Prostate gland (tissue), 2 donors: Measurements from ENCODE around the gene PPP4R3A. TPM values are rescaled to one million over a fixed set of nuclear protein-coding genes. Genes with fewer than 3 reads are reported as not detected.
"Not testable (repeated sequence)": the region's sequence is repeated elsewhere in the genome, so short reads cannot be mapped to it uniquely, and the experiment has no call there.

Experiments used
- DNase-seq: peaks from one replicate; pipeline ENCODE4 v3.0.0-alpha.2; 2019; ENCODE audit warnings: low spot score
- H3K27ac ChIP-seq, 2 donors: fragments of 200-600 bp; sonication (generic); 2 replicates each; pipeline ENCODE4 v1.5.1; 2017 to 2019
- H3K27me3 ChIP-seq: fragments of 200-600 bp; sonication (generic); replicated peaks from 2 replicates; pipeline ENCODE4 v1.5.1; 2019; ENCODE audit not compliant: insufficient read depth
- H3K36me3 ChIP-seq, 2 donors: fragments of 200-600 bp; sonication (generic); 1 replicate in 1 of 2; 2 replicates in 1 of 2; pipeline versions ENCODE4 v1.5.1 to v1.8.1; 2017 to 2019
- H3K4me1 ChIP-seq: fragments of 200-600 bp; sonication (generic); replicated peaks from 2 replicates; pipeline ENCODE4 v1.5.1; 2019
- H3K4me3 ChIP-seq, 2 donors: fragments of 200-600 bp; sonication (generic); 2 replicates each; pipeline ENCODE4 v1.5.1; 2017 to 2019
- H3K9me3 ChIP-seq: fragments of 200-600 bp; sonication (generic); 2 replicates; pipeline ENCODE4 v1.5.1; 2017
- CTCF ChIP-seq, 4 experiments: fragments of 200-600 bp in 2 of 4; fragments of 450-650 bp in 2 of 4; sonication (generic) in 2 of 4; IDR thresholded peaks; 1 replicate in 3 of 4; 2 replicates in 1 of 4; pipeline ENCODE4 v1.5.1; 2016 to 2019; ENCODE audit warnings: antibody characterized with exemption in 4 of 4, mild to moderate bottlenecking in 2 of 4, moderate library complexity in 2 of 4
- POLR2A ChIP-seq: fragments of 450-650 bp; IDR thresholded peaks from one replicate; pipeline ENCODE4 v1.6.1; 2016; ENCODE audit warnings: antibody characterized with exemption, mild to moderate bottlenecking
- POLR2AphosphoS5 ChIP-seq: sonication (generic); formaldehyde crosslinking; IDR thresholded peaks from one replicate; pipeline ENCODE4 v1.6.1; 2017; ENCODE audit warnings: antibody characterized with exemption
- WGBS: methylation state at CpG from one replicate; pipeline ENCODE4 v1.1.5; 2018; 5-methylcytosine and 5-hydroxymethylcytosine counted together
- intact Hi-C: fragments of 100-400 bp; cut with DNase I; formaldehyde crosslinking; loops from one replicate; pipeline ENCODE4 v1.14.2; 2022
- total RNA-seq, 2 donors: library from RNA; depleted of rRNA; stranded (reverse); fragments of >200 nt; gene quantifications; one replicate each; pipeline ENCODE4 v1.1.0, GENCODE V29; 2016

Gene PPP4R3A
- total RNA-seq, 2 donors from 2014 or later: 63.4 to 97.2 TPM

GRCh38 chr14:91506226-91506625 is 3.9 kb downstream of the PPP4R3A start:
- WGBS: 94% methylated on average over 4 of the region's 4 CpGs
- TF ChIP-seq CTCF (IDR thresholded peaks at IDR 0.05): no peak
- TF ChIP-seq POLR2A: no peak
- no peak for TF ChIP-seq POLR2AphosphoS5
- Histone ChIP-seq H3K27me3 (no peaks in the 10 kb centered on the region), H3K4me1 (peaks cover 4% of the 10 kb centered on the region), H3K36me3 (no peaks in the 10 kb centered on the region), H3K9me3 (no peaks in the 10 kb centered on the region), H3K4me3 (no peak overlapping the region), H3K27ac (no peak overlapping the region)
- intact Hi-C loops: loop anchor here (5.0 kb wide), 1 partner anchor 184 kb away; no protein-coding TSS in a partner anchor
- no peak for DNase-seq

GRCh38 chr14:91503000-91503504 is 7.1 kb downstream of the PPP4R3A start:
- TF ChIP-seq CTCF (IDR thresholded peaks at IDR 0.05): no peak
- Histone ChIP-seq H3K27ac (no peak overlapping the region), H3K36me3 (no peaks in the 10 kb centered on the region), H3K9me3 (no peaks in the 10 kb centered on the region), H3K4me1 (peaks cover 4% of the 10 kb centered on the region), H3K27me3 (no peaks in the 10 kb centered on the region), H3K4me3 (no peak overlapping the region)
- WGBS: 84% methylated on average over 4 of the region's 4 CpGs
- DNase-seq: no peak
- intact Hi-C loops: no loop called here

DNA sequence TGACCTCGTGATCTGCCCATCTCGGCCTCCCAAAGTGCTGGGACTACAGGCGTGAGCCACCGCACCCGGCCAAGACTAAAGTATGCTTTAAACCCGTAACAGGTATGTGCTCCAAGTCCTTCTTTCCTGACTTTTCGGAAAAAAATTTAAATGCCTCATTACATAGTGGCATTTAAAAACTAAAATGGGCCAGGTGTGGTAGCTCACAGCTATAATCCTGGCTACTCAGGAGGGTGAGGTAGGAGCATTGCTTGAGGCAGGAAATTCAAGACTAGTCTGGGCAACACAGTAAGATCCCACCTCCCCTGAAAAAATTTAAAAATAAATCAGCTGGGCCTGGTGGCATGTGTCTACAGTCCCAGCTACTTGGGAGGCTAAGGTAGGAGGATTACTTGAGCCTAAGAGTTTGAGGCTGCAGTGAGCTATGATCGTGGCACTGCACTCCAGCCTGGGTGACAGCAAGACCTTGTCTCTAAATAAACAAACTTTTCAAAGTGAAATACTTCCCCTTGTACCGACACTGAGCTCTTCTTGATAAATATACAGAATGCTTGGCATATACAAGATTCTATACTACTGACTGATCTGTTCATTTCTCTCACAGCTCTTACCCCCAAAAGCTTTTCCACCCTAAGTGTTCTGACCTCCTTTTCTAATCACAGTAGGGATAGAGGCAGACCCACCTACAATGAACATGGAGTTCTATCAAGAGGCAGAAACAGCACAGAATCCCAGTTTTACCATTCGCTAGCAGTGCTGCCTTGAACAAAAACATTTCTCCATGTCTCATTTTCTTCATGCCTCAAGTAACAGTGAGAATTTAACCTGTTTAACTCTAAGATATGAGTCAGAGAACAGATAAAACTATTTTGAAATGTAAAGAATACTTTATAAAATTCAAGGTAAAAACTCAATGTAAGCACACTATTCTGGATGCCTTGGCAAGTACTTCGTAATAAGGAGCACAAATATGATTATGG is 7.9 kb downstream of the PPP4R3A start:
- no peak overlapping the region for H3K4me3 ChIP-seq
- H3K4me1 ChIP-seq: peaks cover 4% of the 10 kb centered on the region
- H3K9me3 ChIP-seq: no peaks in the 10 kb centered on the region
- WGBS: 86% methylated on average over 11 of the region's 11 CpGs
- no peak overlapping the region for H3K27ac ChIP-seq
- TF ChIP-seq POLR2A: no peak
- no peak for DNase-seq
- H3K36me3 ChIP-seq: no peaks in the 10 kb centered on the region
- H3K27me3 ChIP-seq: no peaks in the 10 kb centered on the region
- intact Hi-C loops: no loop called here

DNA sequence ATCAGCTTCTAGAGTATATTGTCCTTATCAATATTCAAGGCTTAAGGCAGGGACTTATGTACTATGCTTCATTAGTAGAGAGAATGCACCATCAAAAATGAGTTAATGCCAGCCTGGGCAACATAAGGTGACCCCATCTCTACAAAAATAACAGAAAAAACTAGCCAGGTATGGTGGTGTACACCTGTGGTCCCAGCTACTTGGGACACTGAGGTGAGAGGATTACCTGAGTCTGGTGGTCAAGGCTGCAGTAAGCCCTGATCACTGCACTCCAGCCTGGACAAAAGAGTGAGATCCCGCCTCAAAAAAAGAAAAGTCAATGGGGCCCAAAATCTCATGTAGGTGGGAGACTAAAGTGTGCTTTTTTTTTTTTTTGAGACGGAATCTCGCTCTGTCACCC is 8.8 kb downstream of the PPP4R3A start:
- no peak for DNase-seq
- H3K27ac ChIP-seq: no peak overlapping the region
- no peaks in the 10 kb centered on the region for H3K36me3 ChIP-seq
- peaks cover under 1% of the 10 kb centered on the region for H3K4me1 ChIP-seq
- no peak overlapping the region for H3K4me3 ChIP-seq
- TF ChIP-seq POLR2A (no peak), CTCF (IDR thresholded peaks at IDR 0.05) (no peak), POLR2AphosphoS5 (no peak)
- H3K27me3 ChIP-seq: no peaks in the 10 kb centered on the region
- WGBS: 97% methylated on average over 3 of the region's 3 CpGs
- intact Hi-C loops: no loop called here
- H3K9me3 ChIP-seq: no peaks in the 10 kb centered on the region

DNA sequence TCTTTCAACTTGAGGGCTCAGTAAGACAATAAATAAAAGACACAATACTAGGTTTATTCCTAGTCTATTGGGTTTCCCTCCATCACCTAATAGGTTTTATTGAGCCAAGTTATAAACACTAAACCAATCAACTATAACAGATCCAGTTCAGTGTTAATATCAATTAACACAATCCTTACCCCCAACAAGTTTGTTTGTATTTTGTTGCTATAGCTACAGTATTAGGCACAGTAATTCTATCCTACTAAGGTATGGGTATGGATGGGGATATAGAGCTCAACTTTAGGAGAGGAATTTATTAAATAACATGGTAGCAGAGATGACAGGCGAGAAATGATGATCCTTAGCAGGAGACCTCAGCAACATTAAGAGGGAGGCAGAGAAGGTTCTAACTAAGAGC is 13.3 kb downstream of the PPP4R3A start:
- 96% methylated on average over 1 of the region's 1 CpG for WGBS

GRCh38 chr14:91494392-91495065 is 15.6 kb downstream of the PPP4R3A start:
- 76% methylated on average over 8 of the region's 8 CpGs for WGBS
- intact Hi-C loops, DNase-seq, H3K4me3 ChIP-seq, H3K36me3 ChIP-seq, H3K27ac ChIP-seq, H3K27me3 ChIP-seq, H3K4me1 ChIP-seq, H3K9me3 ChIP-seq: not testable (repeated sequence)

More for the DNA sequence above, 13.3 kb downstream of the PPP4R3A start:
- DNase-seq: no peak
- Histone ChIP-seq H3K27me3 (no peaks in the 10 kb centered on the region), H3K36me3 (no peaks in the 10 kb centered on the region), H3K4me1 (no peaks in the 10 kb centered on the region), H3K27ac (no peak overlapping the region), H3K4me3 (no peak overlapping the region), H3K9me3 (no peaks in the 10 kb centered on the region)
- TF ChIP-seq CTCF (IDR thresholded peaks at IDR 0.05): no peak
- TF ChIP-seq POLR2A: no peak
- no peak for TF ChIP-seq POLR2AphosphoS5
- intact Hi-C loops: no loop called here
